ENCODE data around the gene IFIT3. TPM values are rescaled to one million over a fixed set of nuclear protein-coding genes. Genes with fewer than 3 reads are reported as not detected.
A peak's percentile ranks its signal among the peaks of the same experiment; 100 is the strongest.
"Not testable (repeated sequence)": the region's sequence is repeated elsewhere in the genome, so short reads cannot be mapped to it uniquely, and the experiment has no call there.

IFIT3 gene
- total RNA-seq, 1 donor, result 11.6 TPM

DNA sequence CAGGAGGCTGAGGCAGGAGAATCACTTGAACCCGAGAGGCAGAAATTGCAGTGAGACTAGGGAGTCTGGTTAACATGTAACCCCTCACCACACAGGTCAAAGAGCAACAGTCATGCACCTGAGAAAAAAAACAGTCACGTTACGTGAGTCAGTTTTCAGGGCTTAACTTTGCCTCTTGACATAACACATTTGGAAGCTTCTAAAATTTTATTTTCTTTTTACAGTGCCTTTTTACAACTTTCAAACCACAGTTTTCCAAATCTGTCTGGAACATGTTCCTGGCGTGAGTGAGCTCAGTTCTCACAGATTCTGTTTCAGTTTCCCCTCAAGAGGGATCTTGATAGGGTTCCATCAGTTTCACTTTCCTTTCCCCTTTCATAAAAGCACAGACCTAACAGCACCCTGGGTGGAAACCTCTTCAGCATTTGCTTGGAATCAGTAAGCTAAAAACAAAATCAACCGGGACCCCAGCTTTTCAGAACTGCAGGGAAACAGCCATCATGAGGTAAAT, 4.4 kb downstream of the IFIT3 start:
- peak in 2 of 3 donors; percentile 62 to 77 for DNase-seq (ENCODE audit: low read depth in 2 of 3, low spot score in 2 of 3)

- no peak for DNase-seq (ENCODE audit: low read depth in 2 of 3, low spot score in 2 of 3)
Measured at GRCh38 chr10:89335226-89335625, 7.4 kb downstream of the IFIT3 start.

DNA sequence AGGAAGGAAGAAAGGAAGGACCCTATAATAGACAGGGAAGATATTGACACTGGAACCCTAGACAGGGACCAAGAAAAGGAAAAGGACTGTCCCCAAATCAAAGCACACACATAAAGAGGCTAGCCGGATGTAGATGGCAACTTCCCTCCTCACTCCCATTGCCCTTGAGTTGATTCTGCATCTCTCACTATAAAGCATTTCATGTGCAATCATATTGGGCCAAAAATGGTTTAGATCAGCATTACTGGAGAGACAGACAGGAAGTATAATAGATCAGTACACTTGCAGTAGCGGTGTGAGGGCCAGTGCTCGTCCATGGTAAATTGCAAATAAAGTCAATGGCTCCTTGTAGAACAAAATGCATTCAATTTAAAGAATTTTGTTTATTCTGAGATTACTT, 8.4 kb downstream of the IFIT3 start:
- no peak for DNase-seq (ENCODE audit: low read depth in 2 of 3, low spot score in 2 of 3)

DNA sequence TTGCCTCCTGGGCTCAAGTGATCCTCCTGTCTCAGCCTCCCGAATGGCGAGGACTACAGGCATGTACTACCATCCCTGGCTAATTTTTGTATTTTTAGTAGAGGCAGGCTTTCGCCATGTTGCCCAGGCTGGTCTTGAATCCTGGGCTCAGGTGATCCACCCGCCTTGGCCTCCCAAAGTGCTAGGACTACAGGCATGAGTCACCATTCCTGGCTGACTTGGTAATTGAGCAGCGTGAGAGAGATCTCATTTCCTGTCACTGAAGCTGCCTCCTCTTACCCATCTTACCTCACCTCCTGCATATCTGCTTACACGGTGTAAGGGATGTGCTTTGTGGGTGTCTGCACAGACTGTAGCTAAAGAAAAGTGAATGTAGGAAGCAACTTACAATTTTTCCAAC, 9.7 kb downstream of the IFIT3 start:
- DNase-seq (ENCODE audit: low read depth in 2 of 3, low spot score in 2 of 3), result no peak

DNA sequence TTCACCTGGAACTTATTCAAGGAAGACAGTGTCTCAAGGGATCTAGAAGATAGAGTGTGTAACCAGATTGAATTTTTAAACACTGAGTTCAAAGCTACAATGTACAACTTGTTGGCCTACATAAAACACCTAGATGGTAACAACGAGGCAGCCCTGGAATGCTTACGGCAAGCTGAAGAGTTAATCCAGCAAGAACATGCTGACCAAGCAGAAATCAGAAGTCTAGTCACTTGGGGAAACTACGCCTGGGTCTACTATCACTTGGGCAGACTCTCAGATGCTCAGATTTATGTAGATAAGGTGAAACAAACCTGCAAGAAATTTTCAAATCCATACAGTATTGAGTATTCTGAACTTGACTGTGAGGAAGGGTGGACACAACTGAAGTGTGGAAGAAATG, 10.9 kb downstream of the IFIT3 start:
- no peak for DNase-seq (ENCODE audit: low read depth in 2 of 3, low spot score in 2 of 3)

- no peak for DNase-seq (ENCODE audit: low read depth in 2 of 3, low spot score in 2 of 3)
Measured at GRCh38 chr10:89339875-89340274, 12.1 kb downstream of the IFIT3 start.

DNA sequence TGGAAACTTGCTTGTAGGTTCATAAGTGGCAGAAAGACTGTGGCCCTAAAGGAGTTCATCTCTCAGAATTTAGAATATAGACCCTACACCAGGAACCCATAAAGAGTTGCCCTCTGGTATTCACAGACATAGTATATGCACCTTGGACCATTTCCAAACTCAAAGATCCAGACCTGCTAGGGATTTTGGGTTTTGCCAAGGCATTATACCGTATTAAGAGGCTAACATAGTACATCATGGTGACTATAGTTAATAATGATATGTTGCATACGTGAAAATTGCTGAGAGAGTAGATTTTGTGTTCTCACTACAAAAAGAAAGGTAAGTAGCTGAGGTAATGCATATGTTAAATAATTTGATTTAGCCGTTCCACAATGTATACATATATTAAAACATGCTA, 13.9 kb downstream of the IFIT3 start:
- no peak for DNase-seq (ENCODE audit: low read depth in 2 of 3, low spot score in 2 of 3)

DNA sequence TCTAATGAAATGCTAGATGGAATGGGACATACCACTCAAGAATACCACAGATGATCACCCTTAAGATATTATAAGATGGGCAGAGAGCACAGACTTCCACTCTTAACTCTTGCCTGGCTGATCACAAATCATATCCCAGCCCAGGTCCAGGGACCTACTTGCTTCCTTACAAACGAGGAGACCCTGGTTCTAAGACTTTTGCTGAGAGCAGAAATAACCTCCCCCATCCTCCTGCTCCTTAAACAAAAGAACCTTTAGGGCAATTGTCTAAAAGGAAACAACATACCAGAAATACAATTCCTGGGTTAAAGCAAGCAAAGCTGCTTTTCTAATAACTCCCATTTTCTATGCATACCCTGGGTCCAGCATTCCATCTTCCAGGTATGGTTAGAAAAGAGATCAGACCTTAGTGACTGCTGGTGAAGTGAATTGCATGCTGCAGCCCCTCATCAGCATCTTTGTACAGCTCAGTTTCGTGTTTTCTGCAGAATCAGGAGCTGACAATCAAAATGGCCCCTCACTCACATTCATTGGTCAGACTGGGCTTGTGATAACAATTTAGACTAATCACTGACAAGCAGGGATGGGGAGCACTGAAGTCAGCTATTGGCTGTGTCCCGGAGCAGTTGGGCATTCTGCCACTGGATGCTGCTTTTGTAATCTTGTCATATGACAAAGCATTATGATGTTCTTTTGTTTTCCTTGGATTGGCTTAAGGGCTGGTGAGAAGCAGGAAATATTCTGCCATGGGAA, 14.6 kb downstream of the IFIT3 start:
- DNase-seq (ENCODE audit: low read depth in 2 of 3, low spot score in 2 of 3), result no peak

- DNase-seq (ENCODE audit: low read depth in 2 of 3, low spot score in 2 of 3), result no peak
Measured at GRCh38 chr10:89343089-89343767, 15.4 kb downstream of the IFIT3 start.

- no peak for DNase-seq (ENCODE audit: low read depth in 2 of 3, low spot score in 2 of 3)
Measured at GRCh38 chr10:89344156-89344555, 16.4 kb downstream of the IFIT3 start.

DNA sequence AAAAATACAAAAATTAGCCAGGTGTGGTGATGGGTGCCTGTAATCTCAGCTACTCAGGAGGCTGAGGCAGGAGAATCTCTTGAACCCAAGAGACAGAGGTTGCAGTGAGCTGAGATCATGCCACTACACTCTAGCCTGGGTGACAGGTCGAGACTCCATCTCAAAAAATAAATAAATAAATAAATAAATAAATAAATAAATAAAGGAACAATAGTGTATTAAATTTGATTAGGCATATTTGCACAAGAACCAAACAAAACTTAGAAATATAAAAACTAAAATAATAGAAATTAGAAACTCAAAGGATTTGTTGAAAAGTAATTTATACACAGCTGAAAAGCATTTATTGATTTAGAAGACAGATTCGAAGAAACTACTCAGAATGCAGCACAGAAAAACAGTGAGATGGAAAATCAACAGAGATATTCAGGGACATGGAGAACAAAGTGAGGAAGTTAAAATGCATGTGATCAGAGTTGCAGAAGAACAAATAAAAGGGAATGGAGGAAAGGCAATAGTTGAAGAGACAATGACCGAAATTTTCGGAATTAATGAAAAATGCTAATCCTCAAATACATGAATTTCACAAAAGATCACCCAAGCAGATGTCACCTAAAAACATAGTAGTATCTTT, 17.7 kb downstream of the IFIT3 start:
- DNase-seq (ENCODE audit: low read depth in 2 of 3, low spot score in 2 of 3), result no peak

DNA sequence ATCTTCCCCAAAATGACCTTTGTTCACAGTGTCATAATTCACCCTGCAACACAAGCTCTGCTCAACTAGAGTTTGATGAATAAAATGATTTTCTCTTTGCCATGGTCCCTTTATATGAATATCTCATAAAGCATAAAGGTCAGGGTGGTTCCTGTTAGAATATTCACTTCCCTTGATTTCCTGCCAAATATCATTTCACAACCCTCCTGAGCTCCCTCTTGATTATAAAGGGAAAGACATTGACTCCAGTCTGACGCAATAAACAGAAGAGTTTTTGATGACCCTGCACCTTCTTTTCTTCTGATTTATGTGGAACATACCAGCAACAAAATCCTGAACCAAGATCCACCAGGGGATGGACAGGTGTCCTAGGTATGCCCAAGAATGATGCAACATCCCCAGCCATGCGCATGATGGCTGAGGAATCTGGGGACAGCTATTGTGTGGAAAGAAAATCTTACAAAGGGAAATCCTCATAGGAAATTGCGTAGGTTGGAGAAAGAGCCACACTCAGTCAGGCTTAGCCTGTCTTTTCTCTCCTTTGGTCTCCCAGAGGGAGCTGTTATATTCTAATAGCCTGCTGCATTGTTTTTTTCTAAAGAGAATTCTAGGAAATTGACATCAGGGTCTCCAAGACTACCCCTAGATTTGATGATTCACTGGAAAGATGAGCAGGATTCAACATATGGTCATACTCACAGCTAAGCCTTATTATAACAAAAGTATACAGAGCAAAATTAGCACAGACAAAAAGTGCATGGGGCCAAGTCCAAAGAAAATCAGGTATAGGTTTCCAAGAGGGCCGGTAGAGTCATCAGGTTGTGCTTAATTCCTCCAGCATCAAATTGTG, 18.8 kb downstream of the IFIT3 start:
- DNase-seq (ENCODE audit: low read depth in 2 of 3, low spot score in 2 of 3), result no peak

GRCh38 chr10:89347701-89348457, 20.1 kb downstream of the IFIT3 start:
- no peak for DNase-seq (ENCODE audit: low read depth in 2 of 3, low spot score in 2 of 3)

DNA sequence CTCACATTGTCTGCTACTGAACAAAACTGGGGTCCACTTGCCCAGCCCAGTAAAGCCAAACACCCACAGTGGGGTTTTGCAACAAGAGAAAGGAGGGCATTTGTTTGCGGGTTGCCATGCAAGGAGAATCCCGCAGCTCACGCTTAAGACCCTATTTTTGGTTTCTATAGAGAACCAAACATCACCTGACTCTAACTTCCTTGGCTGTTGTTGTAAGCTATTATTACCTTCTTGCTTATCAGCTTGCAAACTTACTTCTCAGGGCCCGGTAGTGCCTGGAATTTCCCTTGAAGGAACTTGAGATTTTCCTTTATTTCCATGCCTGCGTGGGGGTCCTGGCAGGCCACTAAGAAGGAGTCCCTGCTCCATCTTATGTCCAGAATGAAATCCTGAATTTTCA, 20.7 kb downstream of the IFIT3 start:
- no peak for DNase-seq (ENCODE audit: low read depth in 2 of 3, low spot score in 2 of 3)

DNA sequence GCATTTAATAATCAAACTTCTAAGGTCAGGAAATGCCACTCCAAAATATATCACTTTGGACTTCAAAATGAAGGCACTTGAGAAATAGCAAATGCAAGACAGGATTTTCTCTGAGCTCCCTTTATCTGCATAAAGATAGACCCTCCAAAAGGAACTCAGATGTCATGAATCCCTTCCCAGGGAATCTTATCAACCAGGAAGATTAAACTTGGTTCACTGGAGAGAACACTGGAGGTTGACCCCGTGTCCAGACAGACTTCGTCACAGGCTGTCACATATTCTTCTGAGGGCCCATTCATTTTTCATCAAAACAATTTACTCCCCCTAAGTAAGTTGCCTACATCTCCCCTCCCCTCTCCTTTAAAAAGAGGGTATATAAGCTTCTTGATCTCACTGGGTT, 21.2 kb downstream of the IFIT3 start:
- no peak for DNase-seq (ENCODE audit: low read depth in 2 of 3, low spot score in 2 of 3)

- not testable (repeated sequence) for DNase-seq (ENCODE audit: low read depth in 2 of 3, low spot score in 2 of 3)
Measured at GRCh38 chr10:89350631-89351315, 23.0 kb downstream of the IFIT3 start.

DNA sequence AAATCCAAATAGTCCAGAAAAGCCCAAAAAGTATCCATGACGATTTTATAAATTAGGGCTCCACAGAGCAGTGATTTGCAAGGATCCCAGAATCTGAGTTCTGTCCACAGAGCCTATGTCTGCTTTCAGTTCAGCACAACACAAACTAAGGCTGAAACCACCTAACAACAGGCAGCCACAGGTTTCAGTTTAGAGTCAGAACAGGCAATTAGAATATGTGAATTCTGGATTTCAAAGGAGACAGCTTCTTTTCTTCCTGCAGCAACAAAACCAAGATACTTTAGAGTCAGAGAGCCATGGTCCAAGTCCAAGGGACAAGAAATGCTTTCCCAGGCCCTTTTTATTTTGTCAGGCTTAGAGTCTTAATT, 23.6 kb downstream of the IFIT3 start:
- DNase-seq (ENCODE audit: low read depth in 2 of 3, low spot score in 2 of 3), result no peak

GRCh38 chr10:89351780-89352597, 24.2 kb downstream of the IFIT3 start:
- DNase-seq (ENCODE audit: low read depth in 2 of 3, low spot score in 2 of 3), result no peak

- DNase-seq (ENCODE audit: low read depth in 2 of 3, low spot score in 2 of 3), result no peak
Measured at GRCh38 chr10:89352802-89353201, 25.0 kb downstream of the IFIT3 start.

Data from hematopoietic multipotent progenitor cell (in vitro differentiated cells).